ENCODE results near the gene CDKN2B-AS1.

CDKN2B-AS1 gene

GRCh38 chr9:22112870-22113821 is 118.6 kb downstream of the CDKN2B-AS1 start:
- Histone ChIP-seq H3K4me3 (ENCODE audit: low read length) (no peak overlapping the region), H3K27ac (ENCODE audit: low read length) (no peak overlapping the region), H3K36me3 (replicated peaks; ENCODE audit: low read depth, low read length) (no peaks in the 10 kb centered on the region), H3K4me2 (ENCODE audit: low read length) (no peak overlapping the region), H3K9ac (ENCODE audit: low read length) (no peak overlapping the region), H2AFZ (ENCODE audit: low read depth, low read length) (no peak overlapping the region), H3K4me1 (ENCODE audit: low read length) (no peaks in the 10 kb centered on the region), H3K79me2 (ENCODE audit: low read length) (no peaks in the 10 kb centered on the region), H3K27me3 (ENCODE audit: low read depth, low read length) (no peaks in the 10 kb centered on the region), H3K9me3 (ENCODE audit: insufficient read depth, low read length) (no peaks in the 10 kb centered on the region), H4K20me1 (ENCODE audit: insufficient read depth, low read length) (no peaks in the 10 kb centered on the region)
- TF ChIP-seq EZH2phosphoT487 (IDR thresholded peaks at IDR 0.05; ENCODE audit: low read depth) = no peak
- TF ChIP-seq, protein P1, sequence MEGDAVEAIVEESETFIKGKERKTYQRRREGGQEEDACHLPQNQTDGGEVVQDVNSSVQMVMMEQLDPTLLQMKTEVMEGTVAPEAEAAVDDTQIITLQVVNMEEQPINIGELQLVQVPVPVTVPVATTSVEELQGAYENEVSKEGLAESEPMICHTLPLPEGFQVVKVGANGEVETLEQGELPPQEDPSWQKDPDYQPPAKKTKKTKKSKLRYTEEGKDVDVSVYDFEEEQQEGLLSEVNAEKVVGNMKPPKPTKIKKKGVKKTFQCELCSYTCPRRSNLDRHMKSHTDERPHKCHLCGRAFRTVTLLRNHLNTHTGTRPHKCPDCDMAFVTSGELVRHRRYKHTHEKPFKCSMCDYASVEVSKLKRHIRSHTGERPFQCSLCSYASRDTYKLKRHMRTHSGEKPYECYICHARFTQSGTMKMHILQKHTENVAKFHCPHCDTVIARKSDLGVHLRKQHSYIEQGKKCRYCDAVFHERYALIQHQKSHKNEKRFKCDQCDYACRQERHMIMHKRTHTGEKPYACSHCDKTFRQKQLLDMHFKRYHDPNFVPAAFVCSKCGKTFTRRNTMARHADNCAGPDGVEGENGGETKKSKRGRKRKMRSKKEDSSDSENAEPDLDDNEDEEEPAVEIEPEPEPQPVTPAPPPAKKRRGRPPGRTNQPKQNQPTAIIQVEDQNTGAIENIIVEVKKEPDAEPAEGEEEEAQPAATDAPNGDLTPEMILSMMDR (IDR thresholded peaks at IDR 0.05; ENCODE audit: low read depth, low read length) = no peak

DNA sequence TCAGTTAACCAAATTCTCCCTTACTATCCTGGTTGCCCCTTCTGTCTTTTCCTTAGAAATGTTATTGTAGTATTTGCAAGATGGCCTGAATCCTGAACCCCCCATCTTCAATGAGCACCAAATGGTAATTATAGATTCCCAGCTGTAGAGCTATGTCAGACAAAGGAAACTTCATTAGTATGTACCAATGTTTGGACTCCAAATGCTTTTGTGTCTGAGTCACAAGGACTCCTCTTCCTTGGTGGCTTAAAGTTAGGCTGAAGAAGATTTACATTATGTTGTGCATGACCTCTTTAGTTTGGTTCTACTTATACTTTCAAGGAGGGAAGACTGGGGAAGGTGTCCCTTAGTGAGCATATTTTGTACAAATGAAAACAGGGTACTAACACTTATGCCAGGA is 120.4 kb downstream of the CDKN2B-AS1 start:
- Histone ChIP-seq H2AFZ (ENCODE audit: low read depth, low read length) (no peak overlapping the region), H3K27me3 (ENCODE audit: low read depth, low read length) (no peaks in the 10 kb centered on the region), H3K4me2 (ENCODE audit: low read length) (no peak overlapping the region), H3K4me1 (ENCODE audit: low read length) (no peaks in the 10 kb centered on the region), H4K20me1 (ENCODE audit: insufficient read depth, low read length) (no peaks in the 10 kb centered on the region), H3K27ac (ENCODE audit: low read length) (no peak overlapping the region), H3K9ac (ENCODE audit: low read length) (no peak overlapping the region), H3K9me3 (ENCODE audit: insufficient read depth, low read length) (no peaks in the 10 kb centered on the region), H3K36me3 (replicated peaks; ENCODE audit: low read depth, low read length) (no peaks in the 10 kb centered on the region), H3K79me2 (ENCODE audit: low read length) (no peaks in the 10 kb centered on the region), H3K4me3 (ENCODE audit: low read length) (no peak overlapping the region)
- TF ChIP-seq EZH2phosphoT487 (IDR thresholded peaks at IDR 0.05; ENCODE audit: low read depth) = no peak
- TF ChIP-seq, protein P1 (IDR thresholded peaks at IDR 0.05; ENCODE audit: low read depth, low read length) = no peak

- no peak overlapping the region for H3K4me2 ChIP-seq (ENCODE audit: low read length)
- no peaks in the 10 kb centered on the region for H4K20me1 ChIP-seq (ENCODE audit: insufficient read depth, low read length)
- no peak overlapping the region for H2AFZ ChIP-seq (ENCODE audit: low read depth, low read length)
- no peak overlapping the region for H3K9ac ChIP-seq (ENCODE audit: low read length)
- no peak for TF ChIP-seq EZH2phosphoT487 (IDR thresholded peaks at IDR 0.05; ENCODE audit: low read depth)
- TF ChIP-seq, protein P1 (IDR thresholded peaks at IDR 0.05; ENCODE audit: low read depth, low read length) = no peak
- H3K27me3 ChIP-seq (ENCODE audit: low read depth, low read length) = no peaks in the 10 kb centered on the region
- no peak overlapping the region for H3K4me3 ChIP-seq (ENCODE audit: low read length)
- H3K9me3 ChIP-seq (ENCODE audit: insufficient read depth, low read length) = no peaks in the 10 kb centered on the region
- no peak overlapping the region for H3K27ac ChIP-seq (ENCODE audit: low read length)
- H3K36me3 ChIP-seq (replicated peaks; ENCODE audit: low read depth, low read length) = no peaks in the 10 kb centered on the region
- no peaks in the 10 kb centered on the region for H3K79me2 ChIP-seq (ENCODE audit: low read length)
- H3K4me1 ChIP-seq (ENCODE audit: low read length) = no peaks in the 10 kb centered on the region
Measured at GRCh38 chr9:22116758-22117157, 122.2 kb downstream of the CDKN2B-AS1 start.

DNA sequence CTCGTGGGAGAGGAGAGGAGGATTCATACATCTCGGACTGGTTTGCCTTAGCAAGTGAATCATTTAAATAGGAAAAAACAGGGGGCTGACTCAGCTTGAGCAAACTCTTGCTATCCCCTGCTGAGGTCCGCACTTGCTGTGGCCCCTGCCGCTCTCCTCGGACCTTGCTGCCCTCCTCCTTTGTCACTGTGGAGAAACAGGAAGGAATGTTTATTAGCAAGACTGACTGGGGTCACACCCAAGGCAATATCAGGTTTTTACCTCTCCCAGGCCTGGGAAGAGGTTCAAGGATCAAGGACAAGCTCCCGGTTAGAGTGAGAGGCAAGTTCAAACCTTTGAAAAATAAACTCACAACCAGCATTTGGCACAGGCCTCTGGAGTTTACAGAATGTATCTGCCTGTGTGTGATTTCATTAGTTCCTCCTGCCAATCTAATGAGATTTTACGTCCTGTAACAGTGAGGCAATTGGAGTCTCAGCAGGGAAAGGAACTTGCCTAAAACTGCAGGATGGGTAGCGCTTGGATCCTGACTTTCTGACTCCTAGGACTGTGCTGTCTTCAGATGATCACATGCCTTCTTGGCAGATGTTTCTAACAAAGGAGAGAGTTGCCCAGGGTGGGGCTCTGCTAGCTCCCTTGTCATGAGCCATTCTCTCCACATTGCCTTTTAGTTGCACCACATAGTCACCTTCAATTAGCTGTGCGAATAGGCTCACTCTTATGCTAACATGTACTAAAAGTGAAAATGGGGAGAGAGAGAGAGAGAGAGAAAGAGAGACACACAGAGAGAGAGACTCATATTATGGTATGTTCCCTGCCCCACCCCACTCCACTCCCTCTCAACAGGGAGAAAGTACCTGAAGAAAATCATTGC is 123.2 kb downstream of the CDKN2B-AS1 start:
- Histone ChIP-seq H4K20me1 (ENCODE audit: insufficient read depth, low read length) (no peaks in the 10 kb centered on the region), H3K27me3 (ENCODE audit: low read depth, low read length) (no peaks in the 10 kb centered on the region), H3K4me1 (ENCODE audit: low read length) (no peaks in the 10 kb centered on the region), H3K4me3 (ENCODE audit: low read length) (no peak overlapping the region), H3K9me3 (ENCODE audit: insufficient read depth, low read length) (no peaks in the 10 kb centered on the region), H3K36me3 (replicated peaks; ENCODE audit: low read depth, low read length) (no peaks in the 10 kb centered on the region), H3K79me2 (ENCODE audit: low read length) (no peaks in the 10 kb centered on the region), H3K27ac (ENCODE audit: low read length) (no peak overlapping the region), H2AFZ (ENCODE audit: low read depth, low read length) (no peak overlapping the region), H3K4me2 (ENCODE audit: low read length) (no peak overlapping the region), H3K9ac (ENCODE audit: low read length) (no peak overlapping the region)
- TF ChIP-seq EZH2phosphoT487 (IDR thresholded peaks at IDR 0.05; ENCODE audit: low read depth) = no peak
- TF ChIP-seq, protein P1 (IDR thresholded peaks at IDR 0.05; ENCODE audit: low read depth, low read length) = no peak
